SK-N-MC (cell line): ENCODE results near the gene SLC35G6.

Experiments used
- DNase-seq: peaks from one replicate; pipeline ENCODE4 v3.0.0-alpha.2; 2011; ENCODE audit warnings: low read depth, low spot score
- H3K27ac ChIP-seq: fragments of 200-600 bp; sonication (generic); 2 replicates; pipeline ENCODE4 v1.5.1; 2016; ENCODE audit warnings: mixed run types
- H3K36me3 ChIP-seq: fragments of 200-600 bp; sonication (generic); 2 replicates; pipeline ENCODE4 v1.6.1; 2017; ENCODE audit warnings: antibody characterized with exemption, low read length, mixed read lengths; ENCODE audit not compliant: insufficient read depth
- H3K4me3 ChIP-seq: fragments of 200-600 bp; sonication (generic); 2 replicates; pipeline ENCODE4 v1.5.1; 2016
- H3K9ac ChIP-seq: fragments of 200-600 bp; sonication (generic); 2 replicates; pipeline ENCODE4 v1.8.0; 2017; ENCODE audit warnings: mixed run types, mixed read lengths; ENCODE audit not compliant: insufficient read length
- H3K9me3 ChIP-seq: fragments of 200-600 bp; sonication (generic); 2 replicates; pipeline ENCODE4 v1.6.1; 2017; ENCODE audit warnings: low read depth, mild to moderate bottlenecking, antibody characterized with exemption, low read length, moderate library complexity, mixed read lengths
- EZH2 ChIP-seq: fragments of 200-600 bp; sonication (generic); IDR thresholded peaks from one replicate; pipeline ENCODE4 v1.6.1; 2017; ENCODE audit warnings: antibody characterized with exemption
- FOXP2 ChIP-seq: optimal IDR thresholded peaks from 2 replicates; pipeline ENCODE3; 2011; ENCODE audit warnings: mild to moderate bottlenecking, moderate library complexity; ENCODE audit not compliant: insufficient read depth; ENCODE audit errors: extremely low read length, control extremely low read depth
- POLR2AphosphoS5 ChIP-seq: IDR thresholded peaks from 2 replicates; pipeline ENCODE4 v1.6.1; 2012; ENCODE audit warnings: mild to moderate bottlenecking, low read depth, low read length, borderline replicate concordance

The SLC35G6 gene

DNA sequence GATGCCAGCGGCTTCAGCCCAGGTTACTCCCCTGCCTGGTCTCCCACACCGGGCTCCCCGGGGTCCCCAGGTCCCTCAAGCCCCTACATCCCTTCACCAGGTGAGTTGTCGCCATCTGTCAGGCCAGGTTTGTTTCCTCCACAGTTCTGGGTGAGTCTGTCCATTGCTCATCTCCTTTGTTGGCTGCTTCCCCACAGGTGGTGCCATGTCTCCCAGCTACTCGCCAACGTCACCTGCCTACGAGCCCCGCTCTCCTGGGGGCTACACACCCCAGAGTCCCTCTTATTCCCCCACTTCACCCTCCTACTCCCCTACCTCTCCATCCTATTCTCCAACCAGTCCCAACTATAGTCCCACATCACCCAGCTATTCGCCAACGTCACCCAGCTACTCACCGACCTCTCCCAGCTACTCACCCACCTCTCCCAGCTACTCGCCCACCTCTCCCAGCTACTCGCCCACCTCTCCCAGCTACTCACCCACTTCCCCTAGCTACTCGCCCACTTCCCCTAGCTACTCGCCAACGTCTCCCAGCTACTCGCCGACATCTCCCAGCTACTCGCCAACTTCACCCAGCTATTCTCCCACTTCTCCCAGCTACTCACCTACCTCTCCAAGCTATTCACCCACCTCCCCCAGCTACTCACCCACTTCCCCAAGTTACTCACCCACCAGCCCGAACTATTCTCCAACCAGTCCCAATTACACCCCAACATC is 31.7 kb downstream of the SLC35G6 start:
- H3K27ac ChIP-seq = no peak overlapping the region
- H3K9ac ChIP-seq = no peak overlapping the region
- DNase-seq = no peak
- TF ChIP-seq EZH2 = no peak
- TF ChIP-seq FOXP2 = no peak
- no peak overlapping the region for H3K4me3 ChIP-seq
- peaks cover 72% of the 10 kb centered on the region for H3K36me3 ChIP-seq
- H3K9me3 ChIP-seq = no peaks in the 10 kb centered on the region

- Histone ChIP-seq H3K36me3 (peaks cover 62% of the 10 kb centered on the region), H3K9me3 (no peaks in the 10 kb centered on the region), H3K27ac (peak overlapping the region; percentile 7; the same call in 1 of the 2 replicates), H3K4me3 (no peak overlapping the region), H3K9ac (no peak overlapping the region)
- TF ChIP-seq POLR2AphosphoS5 (no peak), EZH2 (no peak), FOXP2 (no peak)
- DNase-seq = no peak
Measured at GRCh38 chr17:7513850-7514419, 32.7 kb downstream of the SLC35G6 start.

DNA sequence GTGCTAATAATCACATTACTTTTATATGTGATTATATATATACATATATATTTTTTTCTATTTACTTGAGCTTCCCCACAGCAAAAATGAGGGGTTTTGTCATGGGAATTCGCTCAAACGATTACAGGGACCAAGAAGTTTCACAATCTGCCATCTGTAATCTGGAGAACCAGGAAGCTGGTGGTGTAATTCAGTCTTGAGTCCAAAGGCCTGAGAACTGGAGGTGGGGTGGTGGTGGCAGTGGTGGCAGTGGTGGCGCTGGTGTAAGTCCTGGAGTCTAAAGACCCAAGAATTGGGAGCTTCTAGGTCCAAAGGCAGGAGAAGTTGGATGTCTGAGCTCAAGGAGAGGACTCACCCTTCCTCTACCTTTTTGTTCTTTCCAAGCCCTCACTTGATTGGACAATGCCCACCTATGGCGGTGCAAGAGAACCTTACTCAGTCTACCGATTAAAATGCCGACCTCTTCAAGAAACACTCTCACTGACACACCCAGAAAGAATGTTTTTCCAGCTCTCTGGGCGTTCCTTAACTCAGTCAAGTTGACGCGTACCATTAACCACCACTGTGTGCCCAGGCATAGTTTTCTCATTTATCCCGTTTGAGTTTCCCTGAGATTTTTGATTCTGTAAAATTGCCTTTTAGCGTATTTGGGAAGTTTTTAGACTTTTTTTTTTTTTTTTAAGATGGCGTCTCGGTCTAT is 34.8 kb downstream of the SLC35G6 start:
- peaks cover 41% of the 10 kb centered on the region for H3K36me3 ChIP-seq
- H3K9ac ChIP-seq = no peak overlapping the region
- no peak for DNase-seq
- no peak overlapping the region for H3K4me3 ChIP-seq
- TF ChIP-seq POLR2AphosphoS5 (no peak), EZH2 (no peak), FOXP2 (no peak)
- H3K27ac ChIP-seq = no peak overlapping the region
- H3K9me3 ChIP-seq = no peaks in the 10 kb centered on the region

- H3K4me3 ChIP-seq = no peak overlapping the region
- no peak overlapping the region for H3K9ac ChIP-seq
- no peak for TF ChIP-seq EZH2
- TF ChIP-seq POLR2AphosphoS5 = no peak
- no peak for TF ChIP-seq FOXP2
- no peaks in the 10 kb centered on the region for H3K36me3 ChIP-seq
- no peaks in the 10 kb centered on the region for H3K9me3 ChIP-seq
- no peak overlapping the region for H3K27ac ChIP-seq
- DNase-seq = no peak
Measured at GRCh38 chr17:7523033-7523432, 41.8 kb downstream of the SLC35G6 start.

DNA sequence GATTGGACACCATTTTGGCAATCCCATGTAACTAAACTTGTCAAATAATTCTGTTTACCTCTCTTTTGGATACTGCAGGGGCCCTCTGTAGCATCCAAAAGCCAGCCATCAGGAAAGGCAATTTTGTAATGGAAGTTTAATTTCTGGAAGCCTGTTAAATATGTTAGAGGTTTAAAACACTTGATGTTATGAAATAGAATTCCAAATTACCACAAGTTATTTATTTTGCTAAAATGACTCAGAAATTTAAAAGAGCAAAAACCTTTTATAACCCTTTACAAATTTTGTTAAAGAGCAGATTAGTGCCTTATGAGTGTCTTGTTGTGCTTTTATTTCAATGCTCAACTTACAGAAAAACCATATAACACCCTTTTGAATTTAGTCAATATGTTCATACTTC is 47.6 kb downstream of the SLC35G6 start:
- no peaks in the 10 kb centered on the region for H3K9me3 ChIP-seq
- H3K9ac ChIP-seq = no peak overlapping the region
- H3K27ac ChIP-seq = no peak overlapping the region
- H3K4me3 ChIP-seq = no peak overlapping the region
- no peak for DNase-seq
- TF ChIP-seq POLR2AphosphoS5 = no peak
- no peak for TF ChIP-seq EZH2
- TF ChIP-seq FOXP2 = no peak
- no peaks in the 10 kb centered on the region for H3K36me3 ChIP-seq

- DNase-seq = no peak
- no peak for TF ChIP-seq EZH2
- TF ChIP-seq POLR2AphosphoS5 = no peak
- no peak for TF ChIP-seq FOXP2
- Histone ChIP-seq H3K9me3 (no peaks in the 10 kb centered on the region), H3K9ac (no peak overlapping the region), H3K36me3 (no peaks in the 10 kb centered on the region), H3K4me3 (no peak overlapping the region), H3K27ac (no peak overlapping the region)
Measured at GRCh38 chr17:7530023-7530900, 49.0 kb downstream of the SLC35G6 start.
